Islet precursor cell (in vitro differentiated cells): ENCODE results near the gene SEMA7A.
A peak's percentile ranks its signal among the peaks of the same experiment; 100 is the strongest.

Experiments
- DNase-seq: peaks from one replicate; pipeline ENCODE4 v3.0.0-alpha.2; 2018

SEMA7A gene

DNA sequence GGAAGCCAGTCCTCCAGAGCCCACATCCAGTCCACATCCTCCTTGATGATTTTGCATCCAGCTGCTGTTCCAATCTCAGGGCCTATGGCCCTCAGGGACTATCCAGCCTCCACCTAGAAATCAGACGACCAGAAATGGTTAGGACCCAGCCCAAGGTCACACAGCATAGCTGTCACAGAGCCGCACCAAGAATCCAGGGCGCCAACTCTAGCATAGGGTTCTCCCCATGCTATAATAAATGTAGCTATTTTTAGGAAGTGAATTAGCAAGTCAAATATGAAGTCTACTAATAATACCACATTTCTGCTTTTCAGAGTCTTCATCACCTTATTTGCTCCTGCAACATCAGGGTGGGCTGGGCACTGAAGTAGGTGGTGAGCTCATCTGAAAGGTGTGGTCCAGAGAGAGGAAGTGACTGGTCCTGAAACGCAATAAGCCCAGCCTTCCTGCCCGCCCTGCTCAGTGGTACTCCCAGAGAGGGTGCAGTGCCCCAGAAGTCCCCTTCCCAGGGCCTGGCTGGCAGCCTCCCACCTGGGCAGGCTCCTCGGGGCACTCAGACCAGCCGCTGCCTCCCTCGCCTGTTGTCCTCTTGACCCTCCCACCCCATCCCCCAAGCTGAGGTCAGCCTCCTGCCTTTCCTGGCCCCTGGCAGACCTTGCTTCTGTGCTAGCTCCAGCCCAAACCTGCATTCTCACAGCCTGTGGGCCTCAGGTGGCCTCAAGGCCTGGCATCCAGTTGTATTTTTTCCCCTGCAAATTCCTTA lies 48.7 kb downstream of the SEMA7A start:
- no peak for DNase-seq

GRCh38 chr15:74384566-74384880 lies 49.2 kb downstream of the SEMA7A start:
- no peak for DNase-seq

DNA sequence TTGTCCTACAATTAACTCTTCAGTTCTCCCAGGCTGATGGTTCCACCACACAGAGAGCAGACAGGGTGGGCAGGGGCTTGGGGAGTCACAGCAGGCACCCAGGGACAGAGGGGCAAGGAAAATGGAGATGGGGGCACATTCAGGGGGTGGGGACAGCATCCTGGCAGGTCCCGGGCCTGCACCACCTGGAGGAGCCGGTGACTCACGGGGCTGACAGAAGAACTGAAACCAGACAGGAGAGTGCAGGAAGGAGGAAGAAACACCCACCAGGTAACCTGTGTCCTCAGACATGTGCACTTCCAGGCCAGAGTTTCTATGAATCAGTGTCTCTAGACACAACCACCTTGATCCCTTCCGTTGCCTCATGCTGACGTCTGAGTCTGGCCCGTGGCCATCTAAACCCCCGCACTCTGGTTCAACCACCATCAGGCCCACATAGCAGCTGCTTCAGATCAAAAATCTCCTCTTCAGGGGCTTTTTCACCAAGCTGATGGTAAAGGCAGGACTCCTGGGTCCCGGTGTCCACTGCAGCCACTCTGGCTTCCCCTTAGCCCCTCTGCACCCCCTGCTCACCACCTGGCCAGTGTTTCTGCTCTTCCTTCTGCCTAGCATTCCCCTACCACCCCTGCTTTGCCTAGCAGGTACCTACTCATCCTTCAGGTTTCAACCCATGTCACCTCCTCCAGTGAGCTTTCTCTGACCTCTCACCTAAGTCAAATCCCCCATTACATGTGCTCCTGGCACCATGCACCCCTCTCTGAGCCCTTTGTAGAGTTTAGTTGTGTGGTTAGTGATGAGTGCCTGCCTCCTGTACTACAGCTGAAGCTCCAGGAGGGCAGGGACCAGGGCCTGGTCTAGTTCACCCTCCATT lies 49.8 kb downstream of the SEMA7A start:
- peak; percentile 88 for DNase-seq

- no peak for DNase-seq
Observed at GRCh38 chr15:74383286-74383685, 50.5 kb downstream of the SEMA7A start.

GRCh38 chr15:74382004-74382816 lies 51.5 kb downstream of the SEMA7A start:
- peak; percentile 95 for DNase-seq

GRCh38 chr15:74381481-74381880 lies 52.3 kb downstream of the SEMA7A start:
- peak; percentile 55 for DNase-seq

DNA sequence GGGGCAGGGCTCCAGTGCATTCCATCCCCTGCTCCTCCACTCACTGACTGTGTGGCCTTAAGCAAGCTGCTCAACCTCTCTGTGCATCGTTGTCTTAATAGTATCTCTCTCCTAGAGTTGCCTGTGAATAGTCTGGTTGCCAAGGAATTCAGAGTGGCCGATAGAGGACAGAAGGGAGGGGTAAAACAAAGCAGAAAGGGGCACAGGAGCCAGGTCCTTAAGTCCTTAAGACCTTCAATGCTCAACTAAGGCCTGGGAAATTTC lies 52.6 kb downstream of the SEMA7A start:
- DNase-seq, result no peak

DNA sequence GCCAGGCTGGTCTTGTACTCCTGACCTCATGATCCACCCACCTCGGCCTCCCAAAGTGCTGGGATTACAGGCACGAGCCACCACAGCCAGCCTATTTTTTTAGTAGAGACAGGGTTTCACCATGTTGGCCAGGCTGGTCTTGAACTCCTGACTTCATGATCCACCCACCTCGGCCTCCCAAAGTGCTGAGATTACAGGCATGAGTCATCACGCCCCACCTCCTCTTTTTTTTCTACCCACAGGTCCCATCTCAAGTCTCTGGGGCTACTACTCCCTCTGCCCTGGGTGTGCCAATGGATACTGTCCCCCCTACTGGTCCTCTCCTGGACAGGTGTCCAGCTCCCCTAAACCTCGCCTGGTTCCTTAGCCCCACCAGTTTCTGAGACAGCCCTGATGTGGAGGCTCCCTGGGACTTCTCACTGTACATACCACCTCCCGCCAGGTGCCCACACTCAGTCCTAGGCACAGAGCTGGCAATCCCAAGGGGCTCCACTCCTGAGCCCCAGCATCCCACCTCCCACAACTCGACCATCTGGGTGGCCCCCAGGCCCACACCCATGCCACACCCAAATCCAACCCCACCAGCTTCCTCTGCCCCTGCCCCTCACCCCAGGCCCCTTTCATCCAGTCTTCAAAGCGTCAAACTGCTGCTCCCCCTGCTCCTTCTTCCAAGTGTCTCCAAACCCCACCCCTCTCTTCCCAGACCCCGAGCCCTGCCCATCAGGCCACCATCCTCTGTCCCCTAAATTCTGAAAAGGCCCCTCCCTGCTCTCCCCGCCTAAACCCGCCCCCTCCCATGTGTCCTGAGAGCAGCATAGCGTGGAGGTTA lies 53.2 kb downstream of the SEMA7A start:
- DNase-seq, result peak; percentile 60

DNA sequence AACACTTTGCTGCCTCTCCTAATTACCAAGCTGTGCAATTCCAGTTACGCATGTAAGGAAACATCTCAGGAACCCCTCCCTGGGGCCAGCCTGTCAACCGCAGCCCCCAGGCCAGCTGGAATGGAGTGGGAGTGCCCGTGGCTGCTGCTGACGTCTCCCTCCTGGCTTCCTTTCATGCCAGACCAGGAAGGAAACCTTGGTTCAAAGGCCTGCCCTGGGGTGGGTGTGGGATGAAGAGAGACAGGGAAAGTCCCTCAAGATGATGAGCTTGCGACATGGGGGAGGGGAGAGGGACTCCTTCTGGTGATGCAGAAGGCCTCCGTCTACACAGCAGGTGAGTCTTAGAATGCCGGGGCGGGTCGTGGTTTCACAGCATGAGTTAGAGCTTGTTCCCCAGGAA lies 54.9 kb downstream of the SEMA7A start:
- DNase-seq, result peak; percentile 98

DNA sequence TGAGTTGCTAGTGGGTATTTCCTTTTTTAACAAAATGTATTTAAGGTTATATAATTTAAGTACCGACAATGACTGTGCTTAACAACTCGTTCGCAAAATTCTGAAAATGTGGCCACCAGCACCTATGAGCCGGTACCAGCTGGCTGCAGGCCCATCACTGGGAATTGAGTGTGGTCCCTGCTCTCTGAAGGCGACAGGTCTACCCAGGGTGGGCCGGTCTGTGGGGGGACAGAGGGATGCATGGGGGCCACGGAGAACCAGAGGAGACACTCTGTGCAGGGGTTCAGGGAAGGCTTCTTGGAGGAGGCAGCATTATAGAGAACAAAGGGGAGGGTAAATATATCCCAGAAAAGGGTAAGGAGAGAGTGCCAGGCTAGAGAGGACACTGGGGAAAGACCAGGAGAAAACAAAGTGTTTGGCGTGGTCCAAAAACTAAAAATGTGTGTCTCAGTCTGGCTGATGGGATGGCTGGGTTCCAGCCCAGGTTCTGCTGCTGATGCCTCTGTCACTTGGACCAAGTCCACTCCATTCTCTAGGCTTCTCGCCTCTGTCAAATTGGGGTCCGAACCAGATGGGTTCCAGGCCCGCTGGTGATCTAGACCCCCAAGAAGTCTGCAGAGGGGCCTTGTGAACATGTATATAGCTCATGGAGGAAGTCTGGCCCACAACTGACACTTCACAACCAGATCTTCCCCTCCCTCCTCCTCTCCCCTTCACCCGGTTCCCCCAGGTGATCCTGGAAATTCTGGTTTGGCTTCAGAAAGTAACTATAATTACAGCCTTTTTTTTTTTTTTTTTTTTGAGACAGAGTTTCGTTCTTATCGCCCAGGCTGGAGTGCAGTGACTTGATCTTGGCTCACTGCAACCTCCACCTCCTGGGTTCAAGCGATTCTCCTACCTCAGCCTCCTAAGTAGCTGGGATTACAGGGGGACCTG lies 55.7 kb downstream of the SEMA7A start:
- DNase-seq, result no peak

- no peak for DNase-seq
Observed at GRCh38 chr15:74376825-74377581, 56.8 kb downstream of the SEMA7A start.

DNA sequence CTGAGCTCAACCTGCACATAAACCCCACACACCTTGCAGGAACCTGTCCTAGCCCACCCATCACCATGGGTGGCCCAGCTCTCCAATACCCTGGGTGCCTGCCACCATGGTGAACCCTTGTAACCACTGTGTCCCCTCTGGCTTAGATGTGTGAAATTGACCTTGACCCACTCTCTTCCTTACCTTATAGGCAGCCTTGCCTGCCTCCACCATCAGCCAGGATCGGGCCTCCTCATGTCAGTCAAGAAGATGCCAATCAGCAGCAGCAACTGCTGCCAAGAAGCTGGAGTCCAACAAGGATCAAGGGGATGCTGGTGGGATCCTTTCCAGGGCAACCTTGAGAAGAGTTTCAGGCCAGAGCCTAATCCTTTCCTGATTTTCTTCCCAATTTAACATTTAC lies 57.5 kb downstream of the SEMA7A start:
- DNase-seq, result no peak

GRCh38 chr15:74375303-74375693 lies 58.5 kb downstream of the SEMA7A start:
- DNase-seq, result peak; percentile 92

DNA sequence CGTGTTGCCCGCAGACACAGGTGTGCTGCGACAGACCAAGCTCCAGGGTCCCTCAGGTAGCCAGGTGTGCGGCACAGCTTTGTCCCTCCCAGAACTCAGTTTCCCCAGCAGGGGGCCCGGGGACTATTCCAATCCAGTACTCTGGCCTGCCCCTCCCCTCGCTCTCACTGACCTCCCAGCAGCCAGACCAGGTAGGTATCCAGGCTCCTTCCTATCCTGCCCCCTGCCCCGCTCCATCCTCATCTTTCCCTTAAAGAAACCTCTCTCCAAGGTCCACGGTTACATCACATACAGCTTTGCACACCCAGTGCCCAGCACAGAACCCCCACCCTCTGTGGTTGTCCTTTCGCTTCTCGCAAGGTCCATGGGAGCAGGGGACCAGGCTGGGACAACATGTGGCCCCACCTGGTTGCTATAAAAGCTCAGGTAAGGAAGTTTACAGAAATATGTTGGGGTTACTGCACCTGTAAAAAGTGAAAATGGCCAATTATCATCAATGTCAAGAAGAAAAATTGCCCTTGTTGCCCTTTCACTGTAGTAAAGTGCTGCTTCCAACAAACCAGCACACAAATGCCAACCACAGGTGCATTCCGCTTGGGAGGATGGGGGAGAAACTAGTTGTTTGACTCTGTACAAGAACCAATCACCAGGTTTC lies 59.0 kb downstream of the SEMA7A start:
- no peak for DNase-seq

- DNase-seq, result peak; percentile 98
Observed at GRCh38 chr15:74373731-74374647, 59.8 kb downstream of the SEMA7A start.

DNA sequence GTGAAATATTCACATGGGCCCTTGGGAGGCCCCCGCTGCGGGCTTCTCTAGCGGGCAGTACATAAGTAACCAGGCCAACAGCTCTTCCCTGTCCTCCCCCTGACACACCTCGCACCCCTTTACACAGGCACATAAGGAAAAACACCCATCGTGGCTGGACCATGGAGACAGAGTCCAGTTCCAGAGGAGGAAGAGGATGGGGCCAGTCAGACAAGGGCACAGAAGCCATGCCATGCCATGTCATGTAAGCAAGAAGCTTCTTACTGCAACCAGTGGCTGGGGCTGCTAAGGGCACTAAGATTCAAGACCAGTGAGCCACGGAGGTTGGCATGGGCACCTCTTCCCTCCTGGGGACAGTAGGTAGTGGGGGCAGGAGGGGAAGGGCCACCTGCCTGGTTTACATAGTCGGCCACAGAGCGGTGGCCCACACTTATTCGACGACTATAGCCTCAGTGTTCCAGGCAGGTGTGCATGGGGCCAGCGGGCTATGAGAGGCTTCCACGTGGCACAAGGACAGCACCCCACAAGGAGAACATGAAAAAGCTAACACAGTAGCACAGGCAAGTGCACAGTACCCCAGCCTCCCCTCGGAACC lies 60.6 kb downstream of the SEMA7A start:
- no peak for DNase-seq

DNA sequence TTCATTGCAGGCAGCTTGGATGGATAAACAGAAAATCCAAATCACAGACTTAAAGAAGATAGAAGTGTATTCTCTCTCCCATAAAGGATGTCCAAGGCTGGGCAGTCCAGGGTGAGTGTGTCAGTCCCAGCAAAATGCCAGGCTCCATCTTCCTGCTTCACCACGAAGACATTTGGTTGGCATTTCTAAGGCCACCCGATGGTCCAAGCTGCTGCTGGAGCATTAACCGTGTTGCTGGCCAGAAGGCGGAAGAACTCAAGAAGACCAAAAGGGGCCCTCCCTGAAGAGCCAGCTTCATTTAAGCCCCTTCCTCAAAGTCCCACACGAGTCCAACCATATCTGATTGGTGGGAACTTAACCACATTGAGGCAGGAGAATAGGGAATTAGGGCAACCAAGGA lies 63.3 kb downstream of the SEMA7A start:
- DNase-seq, result no peak

DNA sequence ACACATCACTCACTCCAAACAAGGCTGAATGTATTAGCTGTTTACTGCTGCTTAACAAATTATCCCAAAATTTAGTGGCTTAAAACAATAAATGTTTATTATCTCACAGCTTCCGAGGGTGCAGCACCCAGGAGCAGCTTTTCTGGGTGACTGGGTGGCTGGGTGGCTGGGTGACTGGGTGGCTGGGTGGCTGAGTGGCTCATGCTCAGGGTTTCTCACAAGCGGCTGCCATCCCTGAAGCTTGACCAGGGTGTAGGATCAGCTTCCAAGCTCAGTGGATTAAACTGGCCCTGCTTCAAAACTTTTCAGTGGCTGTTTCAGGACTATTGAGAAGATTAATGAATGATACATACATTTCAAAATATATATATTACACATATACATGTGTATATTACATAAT lies 64.0 kb downstream of the SEMA7A start:
- DNase-seq, result no peak
